DMS53 (cell line): ENCODE results near the gene POTEG.
"Not testable (repeated sequence)": the region's sequence is repeated elsewhere in the genome, so short reads cannot be mapped to it uniquely, and the experiment has no call there.

Source experiments
- DNase-seq: peaks from one replicate; lab custom pipeline; 2025; lab: John Stamatoyannopoulos, UW

Gene POTEG

DNA sequence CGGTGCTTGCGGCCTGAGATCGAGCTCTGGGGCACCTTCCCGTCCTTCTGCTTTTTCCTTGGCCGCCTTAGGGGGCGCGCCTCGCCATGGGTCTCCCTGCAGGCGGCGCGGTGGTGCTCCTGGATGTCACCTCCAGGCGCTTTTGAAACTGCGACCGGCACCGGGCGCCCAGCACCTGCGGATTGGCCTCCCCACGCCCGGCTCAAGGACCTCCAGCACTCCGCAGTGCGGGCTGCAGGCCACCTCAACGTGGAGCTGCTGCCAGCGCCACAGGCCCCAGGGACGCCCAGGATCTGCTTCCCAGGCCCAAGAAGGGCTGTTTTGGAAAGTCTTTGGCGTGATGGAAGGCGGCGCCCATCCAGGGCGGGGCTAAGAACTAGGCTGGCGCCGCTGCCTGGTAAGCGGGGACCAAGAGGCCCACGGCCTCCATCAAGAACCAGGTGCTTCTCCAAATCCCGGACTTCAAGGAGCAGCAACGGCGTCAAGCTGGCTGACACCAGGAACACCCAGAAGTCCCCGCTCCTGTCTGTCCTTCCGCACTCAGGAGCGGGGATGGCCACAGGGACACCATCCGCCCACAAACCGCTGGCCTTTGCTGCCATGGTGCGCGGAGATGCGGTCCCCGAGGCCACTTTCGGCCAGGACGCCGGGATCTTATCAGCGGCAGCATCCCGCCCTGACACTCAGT is 61.2 kb downstream of the POTEG start:
- not testable (repeated sequence) for DNase-seq

GRCh38 chr14:19371767-19372166 is 62.4 kb downstream of the POTEG start:
- DNase-seq: not testable (repeated sequence)

- DNase-seq: not testable (repeated sequence)
These were observed 71.3 kb downstream of the POTEG start for GRCh38 chr14:19362803-19363202.

DNA sequence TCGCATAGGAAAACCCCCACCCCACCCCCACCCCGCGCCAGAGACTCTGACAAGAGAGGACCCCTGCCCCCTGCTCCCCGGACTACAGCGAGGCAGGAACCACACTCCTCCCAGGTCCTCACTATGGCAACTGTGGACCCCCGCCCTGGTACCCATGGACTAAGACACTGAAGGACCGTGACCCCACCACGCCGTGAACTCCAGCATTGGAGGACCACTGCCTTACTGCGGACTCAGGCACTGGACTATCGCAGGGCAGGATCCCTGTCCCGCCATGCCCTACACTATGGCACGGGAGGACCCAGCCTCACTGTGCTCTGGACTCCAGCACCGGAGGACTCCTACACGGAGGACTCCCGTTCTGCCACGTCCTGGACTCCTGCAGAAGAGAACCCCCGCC is 71.8 kb downstream of the POTEG start:
- DNase-seq: not testable (repeated sequence)

DNA sequence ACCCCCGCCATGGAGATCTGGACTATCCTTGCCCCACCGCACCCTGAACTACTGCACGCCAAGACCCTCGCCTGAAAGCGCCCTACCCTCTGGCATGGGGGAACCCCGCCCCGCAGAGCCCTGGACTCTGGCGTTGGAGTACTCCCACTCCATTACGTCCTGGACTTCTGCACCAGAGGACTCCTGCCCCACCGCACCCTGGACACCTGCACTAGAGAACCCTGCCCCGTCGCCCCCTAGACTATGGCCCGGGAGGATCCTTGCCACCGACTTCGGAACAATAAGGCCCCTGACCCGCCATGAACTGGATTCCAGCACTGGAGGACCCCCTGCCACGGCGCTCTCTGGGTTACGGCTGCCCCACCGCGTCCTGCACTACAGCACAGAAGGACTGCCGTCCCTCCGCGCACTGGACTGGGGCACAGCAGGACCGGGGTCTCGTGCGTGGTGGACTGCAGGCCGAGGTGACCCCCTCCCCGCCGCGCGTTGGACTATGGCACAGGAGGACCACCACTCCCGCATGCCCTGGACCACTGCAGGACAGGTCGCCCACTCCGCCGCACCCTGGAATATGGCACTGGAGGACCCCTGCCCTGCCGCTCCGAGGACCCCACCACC is 72.4 kb downstream of the POTEG start:
- DNase-seq: not testable (repeated sequence)

GRCh38 chr14:19360937-19361635 is 73.1 kb downstream of the POTEG start:
- DNase-seq: not testable (repeated sequence)
